Stimulated activated CD4-positive, alpha-beta T cell treated with anti-CD3 and anti-CD28 coated beads, Interleukin-15, amount 100 ng/mL, for 1 hour (primary cell): ENCODE results near the gene TRAPPC11.
"Not testable (repeated sequence)": the region's sequence is repeated elsewhere in the genome, so short reads cannot be mapped to it uniquely, and the experiment has no call there.

Experiments used
- DNase-seq, 2 donors: peaks; one replicate each; pipeline ENCODE4 v3.0.0-alpha.2; 2020; ENCODE audit warnings: low read depth in 1 of 2, low spot score in 1 of 2

The TRAPPC11 gene

DNA sequence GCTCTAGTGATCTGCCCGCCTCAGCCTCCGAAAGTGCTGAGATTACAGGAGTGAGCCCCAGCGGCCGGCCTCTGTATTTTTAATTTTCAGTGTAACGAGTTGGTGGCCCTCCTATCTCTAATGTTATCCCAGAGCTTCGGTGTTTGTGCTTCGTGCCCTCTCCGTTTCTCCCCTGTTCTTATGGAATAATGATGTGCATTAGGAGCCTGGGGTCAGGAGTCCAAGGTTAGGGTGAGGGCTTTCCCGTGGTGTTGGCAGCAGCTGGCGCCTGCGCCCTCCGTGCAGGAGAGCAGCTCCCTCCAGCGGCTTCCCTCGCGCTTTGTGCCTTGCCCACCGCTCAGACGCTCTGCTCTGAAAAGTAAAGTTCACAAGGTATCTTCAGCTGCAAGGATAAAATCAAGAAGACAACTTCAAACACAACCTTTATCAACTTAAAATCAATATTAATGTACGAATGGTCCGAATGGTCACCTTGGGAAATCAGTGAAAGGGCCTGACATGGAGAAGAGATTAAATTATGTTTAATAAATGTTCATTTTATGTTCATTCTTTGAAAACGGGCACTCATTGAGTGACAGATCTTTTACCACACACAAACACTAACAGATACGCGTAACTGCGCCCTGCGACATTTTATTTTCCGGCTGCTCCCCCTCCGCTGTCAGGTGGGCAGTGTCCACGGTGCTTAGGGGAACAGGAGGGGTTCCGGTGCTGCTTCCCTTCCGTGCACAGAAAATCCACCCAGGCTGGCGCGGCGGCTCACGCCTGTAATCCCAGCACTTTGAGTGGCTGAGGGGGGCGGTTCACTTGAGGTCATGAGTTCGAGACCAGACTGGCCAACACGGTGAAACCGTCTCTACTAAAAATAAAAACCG lies 62.4 kb downstream of the TRAPPC11 start:
- DNase-seq, result peak in 1 of 2 donors; percentile 28

DNA sequence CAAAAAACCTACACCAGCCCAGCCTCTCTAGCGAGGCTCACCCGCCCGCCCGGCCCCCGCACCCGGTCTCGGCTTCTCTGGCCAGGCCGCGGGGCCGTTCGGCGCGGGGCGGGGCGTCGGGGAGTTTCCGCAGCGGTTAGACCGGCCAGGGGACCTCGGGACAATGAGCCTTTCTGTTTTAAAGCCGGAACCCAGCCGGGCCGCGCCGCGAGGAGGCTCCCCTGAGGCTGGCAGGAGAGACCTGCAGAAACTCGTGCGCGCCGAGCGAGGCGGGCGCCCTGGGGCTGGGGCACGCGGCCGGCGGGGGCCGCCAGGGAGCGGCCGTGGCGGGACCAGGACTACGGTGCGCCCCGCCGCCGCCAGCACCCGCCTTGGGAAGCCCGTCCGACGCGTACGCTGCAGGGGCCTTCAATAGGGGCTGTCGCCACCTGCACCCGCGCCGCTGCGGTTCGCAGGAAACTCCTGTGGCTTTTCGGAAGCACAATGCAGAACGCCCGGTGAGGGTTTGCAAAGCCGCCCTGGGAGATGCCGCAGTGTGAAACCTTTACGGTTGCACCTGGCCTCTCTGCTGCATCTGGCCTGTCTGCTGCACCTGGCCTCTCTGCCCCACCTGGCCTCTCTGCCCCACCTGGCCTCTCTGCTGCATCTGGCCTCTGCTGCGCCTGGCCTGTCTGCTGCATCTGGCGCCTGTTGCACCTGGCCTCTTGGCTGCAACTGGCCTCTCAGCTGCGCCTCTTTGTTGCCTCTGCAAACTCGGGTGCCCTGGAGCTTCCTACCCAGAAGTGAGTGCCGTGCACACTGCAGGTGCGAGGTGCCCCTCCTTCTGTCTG lies 63.9 kb downstream of the TRAPPC11 start:
- peak in 1 of 2 donors; percentile 24 for DNase-seq

DNA sequence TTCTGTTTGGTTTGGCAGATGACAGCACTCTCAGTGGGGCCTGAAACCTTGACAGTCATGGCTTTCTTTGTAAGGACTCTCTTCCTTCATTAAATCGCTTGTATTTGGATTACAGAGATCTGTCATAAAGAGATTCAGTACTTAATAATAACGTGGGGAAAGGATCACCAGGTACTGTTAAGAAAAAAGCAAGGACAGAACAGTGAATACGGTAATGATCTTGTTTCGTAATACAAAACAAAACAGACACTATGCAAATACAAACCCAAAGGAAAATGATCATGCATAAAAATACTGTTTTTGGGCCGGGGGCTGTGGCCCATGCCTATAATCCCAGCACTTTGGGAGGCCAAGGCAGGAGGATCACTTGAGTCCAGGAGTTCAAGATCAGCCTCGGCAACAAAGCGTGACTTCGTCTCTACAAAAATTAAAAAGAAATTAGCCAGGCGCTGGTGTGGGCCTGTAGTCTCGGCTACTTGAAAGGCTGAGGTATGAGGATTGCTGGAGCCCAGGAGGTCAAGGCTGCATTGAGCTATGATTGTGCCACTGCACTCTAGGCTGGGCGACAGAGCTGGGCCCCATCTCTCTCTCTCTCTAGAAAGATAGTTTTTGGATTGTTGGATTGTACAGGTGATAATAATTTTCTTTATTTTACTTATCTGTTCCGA lies 64.6 kb downstream of the TRAPPC11 start:
- DNase-seq, result no peak

DNA sequence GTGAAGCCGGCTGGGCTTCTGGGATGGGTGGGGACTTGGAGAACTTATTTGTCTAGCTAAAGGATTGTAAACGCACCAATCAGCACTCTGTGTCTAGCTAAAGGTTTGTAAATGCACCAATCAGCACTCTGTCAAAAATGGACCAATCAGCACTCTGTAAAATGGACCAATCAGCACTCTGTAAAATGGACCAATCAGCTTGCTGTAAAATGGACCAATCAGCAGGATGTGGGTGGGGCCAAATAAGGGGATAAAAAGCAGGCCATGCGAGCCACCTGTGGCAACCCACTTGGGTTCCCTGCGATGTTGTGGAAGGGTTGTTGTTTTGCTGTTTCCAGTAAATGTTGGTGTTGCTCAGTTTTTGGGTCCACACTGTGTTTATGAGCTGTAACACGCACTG lies 66.5 kb downstream of the TRAPPC11 start:
- not testable (repeated sequence) for DNase-seq

DNA sequence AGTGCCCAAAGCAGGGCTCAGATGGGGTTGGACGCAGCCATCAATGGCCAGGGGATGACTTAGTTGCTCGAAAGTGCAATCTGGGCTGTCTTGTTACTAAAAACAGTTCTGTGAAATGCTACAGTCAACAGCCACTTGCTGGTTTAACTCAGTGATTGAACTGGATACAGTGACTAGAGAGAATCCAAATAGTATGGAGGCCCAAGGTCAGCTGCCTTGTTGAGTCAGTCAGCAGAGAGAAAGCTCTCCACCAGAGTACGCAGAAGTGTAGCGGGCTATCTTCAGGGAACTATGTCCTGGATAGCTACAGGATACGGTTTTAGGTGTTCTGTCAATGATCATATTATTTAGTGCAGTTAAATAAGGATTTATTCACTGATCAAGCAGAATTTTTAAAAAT lies 68.4 kb downstream of the TRAPPC11 start:
- DNase-seq, result no peak

DNA sequence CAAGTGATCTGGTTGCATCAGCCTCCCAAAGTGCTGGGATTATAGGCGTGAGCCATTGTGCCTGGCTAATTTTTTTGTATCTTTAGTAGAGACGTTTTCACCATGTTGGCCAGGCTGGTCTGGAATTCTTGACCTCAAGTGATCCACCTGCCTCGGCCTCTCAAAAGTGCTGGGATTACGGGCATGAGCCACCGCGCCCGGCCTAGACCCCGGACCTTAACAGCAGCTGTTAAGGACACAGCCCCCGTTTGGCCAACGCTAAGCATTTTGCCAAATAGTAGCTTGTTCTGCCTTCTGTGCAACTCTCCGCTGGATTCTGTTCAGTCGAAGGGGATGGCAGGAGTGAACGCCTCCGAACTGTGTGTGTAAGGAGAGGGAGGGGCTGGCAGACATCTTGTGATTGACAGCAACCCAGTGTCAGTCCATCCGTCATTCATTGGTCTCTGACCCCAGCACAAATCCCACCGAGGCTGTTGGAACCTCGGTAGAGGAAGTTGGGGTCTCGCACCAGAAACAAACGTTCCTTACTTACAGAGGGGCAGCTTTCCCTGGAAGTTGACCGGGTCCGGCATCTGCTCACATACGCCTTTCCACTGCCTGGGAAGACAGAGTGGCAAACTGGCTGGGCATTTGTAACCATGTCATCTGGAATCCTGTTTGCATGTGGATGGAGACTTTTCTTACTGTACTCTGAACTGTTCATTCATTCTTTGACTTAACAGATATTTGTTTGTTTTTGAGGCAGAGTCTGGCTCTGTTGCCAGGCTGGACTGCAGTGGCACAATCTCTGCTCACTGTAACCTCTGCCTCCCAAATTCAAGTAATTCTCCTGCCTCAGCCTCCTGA lies 69.4 kb downstream of the TRAPPC11 start:
- no peak for DNase-seq

DNA sequence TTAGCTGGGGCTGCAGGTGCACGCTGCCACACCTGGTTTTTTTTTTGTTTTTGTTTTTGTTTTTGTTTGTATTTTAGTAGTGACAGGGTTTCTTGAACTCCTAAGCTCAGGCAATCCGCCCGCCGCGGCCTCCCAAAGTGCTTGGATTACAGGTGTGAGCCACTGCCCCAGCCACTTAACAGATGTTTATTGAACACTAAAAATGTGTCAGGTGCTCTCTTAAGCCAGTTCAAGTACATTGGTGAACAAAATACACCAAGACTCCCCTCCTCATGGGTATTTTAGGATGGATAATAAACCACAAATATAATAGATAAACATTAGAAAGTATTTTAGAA lies 69.9 kb downstream of the TRAPPC11 start:
- DNase-seq, result no peak

DNA sequence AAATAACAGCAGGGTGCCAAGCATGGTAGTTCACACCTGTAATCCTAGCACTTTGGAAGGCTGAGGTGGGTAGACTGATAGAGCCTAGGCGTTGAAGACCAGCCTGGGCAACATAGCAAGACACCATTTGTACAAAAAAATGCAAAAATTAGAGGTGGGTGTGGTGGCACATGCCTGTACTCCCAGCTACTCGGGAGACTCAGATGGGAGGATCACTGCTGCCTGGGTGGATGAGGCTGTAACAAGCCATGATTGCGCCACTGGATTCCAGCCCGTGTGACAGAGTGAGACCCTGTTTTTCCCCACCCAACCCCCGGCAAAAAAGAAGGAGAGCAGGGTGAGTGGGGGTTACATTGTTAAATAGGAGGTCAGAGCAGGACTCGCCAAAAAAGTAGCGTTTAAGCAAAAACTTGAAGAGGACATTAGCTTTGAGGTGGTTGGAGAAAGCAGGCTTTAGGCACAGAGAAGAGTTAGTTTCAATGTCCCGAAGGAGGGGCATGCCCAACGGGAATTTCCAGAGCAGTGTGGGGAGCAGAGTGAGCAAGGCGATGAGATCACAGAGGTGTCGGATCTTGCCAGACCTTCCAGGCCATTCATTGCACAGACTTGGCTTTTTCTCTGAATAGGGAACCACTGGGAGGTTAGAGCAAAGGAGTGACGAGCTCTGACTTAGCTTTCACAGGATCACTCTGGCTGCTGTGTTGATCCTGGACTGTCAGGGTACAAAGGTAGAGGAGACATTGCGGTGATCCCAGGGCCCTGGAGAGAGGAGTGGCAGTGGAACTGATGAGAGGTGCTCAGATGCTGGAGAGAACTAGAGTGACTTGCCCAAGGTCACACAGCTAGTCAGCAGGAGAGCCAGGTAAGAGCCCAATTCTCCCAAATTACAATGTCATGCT lies 70.6 kb downstream of the TRAPPC11 start:
- no peak for DNase-seq

DNA sequence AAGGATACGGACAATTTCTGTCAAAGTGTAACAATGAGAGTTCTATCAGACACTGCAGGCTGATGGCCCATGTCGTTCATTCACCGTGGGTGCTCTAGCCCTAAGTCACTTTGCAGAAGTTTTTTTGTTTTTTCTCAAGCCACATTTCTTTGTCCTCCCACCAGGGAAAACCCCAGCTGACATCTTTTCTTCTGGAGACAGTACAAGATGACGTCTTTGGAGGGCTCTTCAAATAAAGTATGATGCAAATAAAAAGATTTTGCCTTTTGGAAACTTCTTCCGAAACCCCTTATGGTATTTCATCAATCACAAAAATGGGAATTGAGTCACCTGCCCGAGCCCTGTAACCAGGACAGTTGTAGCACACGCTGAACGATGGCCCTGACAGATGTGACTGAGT lies 73.2 kb downstream of the TRAPPC11 start:
- no peak for DNase-seq

DNA sequence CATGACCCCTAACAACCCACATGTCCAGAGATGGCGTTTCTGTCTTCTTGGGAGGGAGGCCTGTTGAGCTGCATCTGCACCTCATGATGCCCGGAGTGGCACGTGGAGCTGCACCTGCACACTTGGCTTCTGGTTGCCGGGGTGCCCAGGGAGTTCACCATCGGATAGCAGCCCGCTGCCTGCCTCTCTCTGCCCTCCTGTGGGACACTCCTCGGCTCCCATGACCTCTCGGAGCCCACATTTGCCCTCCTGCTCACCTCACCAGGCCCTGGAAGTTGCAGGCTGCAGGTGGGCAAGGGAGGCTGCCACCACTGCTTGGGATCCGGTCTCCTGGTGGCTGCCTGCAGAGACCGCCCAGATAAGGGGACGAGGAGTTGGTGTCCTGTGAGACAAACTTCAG lies 74.1 kb downstream of the TRAPPC11 start:
- no peak for DNase-seq

DNA sequence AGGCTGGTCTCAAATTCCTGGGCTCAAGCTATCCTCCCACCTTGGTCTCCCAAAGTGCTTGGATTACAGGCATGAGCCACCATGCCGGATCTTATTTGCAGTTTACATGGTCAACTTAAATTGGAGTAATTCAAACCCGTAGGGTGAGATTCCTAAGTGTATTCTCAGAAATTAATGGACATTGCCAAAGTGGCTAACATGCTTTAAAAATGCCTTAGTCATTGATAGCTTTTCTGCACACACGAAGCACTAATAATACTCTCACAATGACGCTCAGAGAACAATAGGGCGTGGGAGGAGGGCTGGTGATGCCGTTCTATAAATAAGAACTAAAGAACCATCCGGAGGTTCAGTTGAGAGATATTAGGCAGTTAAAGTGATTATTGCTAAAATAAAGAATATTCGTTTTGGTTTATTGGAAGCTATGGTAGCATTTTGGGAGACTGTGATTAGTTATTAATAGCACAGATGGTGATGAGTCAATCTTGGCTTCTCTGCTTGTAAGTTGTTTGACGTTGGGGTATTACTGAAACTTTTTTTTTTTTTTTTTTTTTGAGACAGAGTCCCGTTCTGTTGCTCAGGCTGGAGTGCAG lies 79.1 kb downstream of the TRAPPC11 start:
- DNase-seq, result no peak

DNA sequence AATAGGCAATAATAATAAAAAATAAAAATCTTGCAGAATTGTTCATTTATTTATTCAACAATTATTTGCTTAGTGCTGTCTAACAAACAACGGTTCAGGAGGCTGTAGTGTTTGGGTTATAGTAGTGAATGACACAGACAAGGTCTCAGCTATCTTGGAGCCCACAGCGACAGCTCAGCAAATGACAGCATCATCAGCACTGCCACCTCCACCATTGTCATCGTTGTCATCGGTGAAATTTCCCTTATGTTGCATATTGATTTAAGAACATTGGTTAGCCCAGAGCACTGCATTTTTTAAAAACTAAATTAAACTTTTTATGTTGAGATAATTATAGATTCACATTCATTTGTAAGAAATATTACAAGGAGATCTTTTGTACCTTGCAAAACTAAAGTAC lies 79.9 kb downstream of the TRAPPC11 start:
- DNase-seq, result no peak

DNA sequence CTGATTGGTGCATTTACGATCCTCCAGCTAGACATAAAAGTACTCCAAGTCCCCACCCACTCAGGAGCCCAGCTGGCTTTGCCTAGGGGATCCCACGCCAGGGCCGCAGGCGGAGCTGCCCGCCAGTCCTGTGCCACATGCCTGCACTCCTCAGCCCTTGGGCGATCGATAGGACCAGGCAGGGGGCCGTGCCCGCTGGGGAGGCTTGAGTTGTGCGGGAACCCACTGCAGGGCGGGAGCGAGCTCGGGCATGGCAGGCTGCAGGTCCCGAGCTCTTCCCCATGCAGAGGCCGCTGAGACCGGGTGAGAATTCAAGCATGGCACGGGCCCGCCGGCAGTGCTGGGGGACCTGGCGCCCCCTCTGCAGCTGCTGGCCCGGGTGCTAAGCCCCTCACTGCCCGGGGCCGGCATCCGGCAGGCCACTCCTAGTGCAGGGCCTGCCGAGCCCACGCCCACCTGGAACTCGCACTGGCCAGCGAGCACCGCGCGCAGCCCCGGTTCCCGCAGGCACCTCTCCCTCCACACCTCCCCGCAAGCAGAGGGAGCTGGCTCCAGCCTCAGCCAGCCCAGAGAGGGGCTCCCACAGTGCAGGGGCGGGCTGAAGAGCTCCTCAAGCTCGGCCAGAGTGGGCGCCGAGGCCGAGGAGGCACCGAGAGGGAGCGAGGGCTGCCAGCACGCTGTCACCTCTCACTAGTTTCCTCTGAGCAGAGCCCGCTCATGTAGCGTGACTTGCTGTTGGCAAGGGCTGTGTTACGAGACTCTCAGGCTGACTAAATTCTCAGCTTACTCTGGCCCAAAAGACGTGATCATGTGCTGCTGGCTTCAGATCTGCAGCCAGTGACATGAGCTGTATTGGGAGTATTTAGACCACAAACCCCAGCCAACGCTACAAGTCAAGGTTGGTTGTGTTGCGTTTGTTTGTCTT lies 87.5 kb downstream of the TRAPPC11 start:
- no peak for DNase-seq

DNA sequence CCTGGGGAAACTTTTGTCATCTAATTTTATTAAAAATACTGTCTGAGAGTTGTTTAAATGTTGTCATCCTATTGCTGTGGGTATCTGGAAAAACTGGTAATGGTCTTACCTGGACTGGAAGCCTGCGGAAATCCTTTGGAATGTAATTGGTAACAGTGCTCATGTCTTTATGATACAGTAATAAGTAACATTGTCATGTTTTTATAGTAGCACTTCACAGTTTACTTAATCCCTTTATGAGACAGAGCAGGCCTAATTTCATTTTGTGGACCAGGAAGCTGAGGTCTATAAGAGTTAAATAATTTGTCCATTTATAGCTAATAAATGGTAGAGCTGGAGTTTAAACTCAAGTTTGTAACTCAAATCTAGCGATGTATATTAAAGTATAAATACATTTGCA lies 88.3 kb downstream of the TRAPPC11 start:
- DNase-seq, result no peak

DNA sequence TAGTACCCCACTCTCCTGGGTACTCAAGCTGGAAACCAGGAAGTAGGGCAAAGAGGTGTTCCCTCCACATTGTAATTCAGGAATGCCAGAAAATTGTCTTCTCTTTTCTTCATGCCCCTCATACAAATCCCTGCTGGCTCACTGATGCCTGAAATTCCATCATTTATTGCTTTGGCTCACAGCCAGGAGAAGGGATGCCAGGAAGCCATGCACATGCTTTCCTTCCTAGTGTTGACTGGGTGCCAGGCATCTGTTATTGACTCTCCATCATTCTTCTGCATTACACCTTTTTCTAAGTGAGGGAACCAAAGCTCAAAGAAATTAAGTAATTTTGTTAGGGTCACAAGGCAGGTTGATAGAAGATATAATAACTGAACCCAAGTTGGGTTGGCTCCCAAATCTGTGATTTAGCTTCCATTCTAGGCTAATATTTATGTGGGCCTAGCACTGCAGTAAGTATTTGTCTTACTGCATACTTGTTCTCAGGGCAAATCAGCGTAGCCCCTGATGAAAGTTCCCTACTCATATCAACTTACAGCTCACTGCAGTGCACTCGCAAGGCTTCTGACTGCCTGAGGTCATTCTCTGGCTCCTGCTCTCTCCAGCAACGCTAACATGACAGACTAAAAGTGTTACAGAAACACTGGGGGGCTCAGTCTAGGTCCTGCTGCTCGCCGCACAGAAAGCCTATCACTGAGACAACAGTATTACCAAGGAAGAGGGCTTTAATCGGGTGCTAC lies 89.0 kb downstream of the TRAPPC11 start:
- no peak for DNase-seq

DNA sequence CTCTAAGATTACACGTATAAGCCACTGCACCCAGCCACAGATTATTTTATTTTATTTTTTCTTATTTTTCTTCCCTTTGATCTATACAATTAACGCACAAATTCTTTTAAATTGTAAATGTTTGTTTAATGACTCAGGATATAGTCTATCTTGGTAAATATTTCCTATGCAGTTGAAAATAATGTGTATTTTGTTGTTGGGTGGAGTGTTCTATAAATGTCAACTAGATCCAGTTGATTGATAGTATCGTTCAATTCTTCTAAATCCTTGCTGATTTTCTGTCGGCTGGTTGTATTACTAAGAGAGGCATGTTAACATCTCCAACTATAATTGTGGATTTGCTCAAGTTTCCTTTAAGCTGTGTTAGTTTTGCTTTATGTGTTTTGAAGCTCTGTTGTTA lies 92.0 kb downstream of the TRAPPC11 start:
- DNase-seq, result no peak

DNA sequence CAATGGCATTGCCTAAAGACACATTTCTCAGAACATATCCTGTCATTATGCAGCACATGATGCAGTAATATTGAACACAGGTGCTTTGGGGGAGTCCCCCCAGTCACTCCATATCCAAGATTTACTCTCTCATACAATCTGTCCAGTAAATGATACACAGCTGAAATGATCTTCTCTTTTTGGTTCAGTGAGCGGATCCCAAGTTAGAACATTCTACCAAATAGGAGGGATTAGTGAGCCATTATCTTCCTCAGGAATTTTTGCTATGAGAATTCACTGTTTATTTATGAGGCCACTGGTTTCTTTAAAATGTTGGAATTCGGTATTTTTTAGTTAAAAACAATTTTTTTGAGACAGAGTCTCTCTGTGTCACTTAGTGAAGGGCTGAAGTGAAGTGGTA lies 96.5 kb downstream of the TRAPPC11 start:
- DNase-seq, result no peak

DNA sequence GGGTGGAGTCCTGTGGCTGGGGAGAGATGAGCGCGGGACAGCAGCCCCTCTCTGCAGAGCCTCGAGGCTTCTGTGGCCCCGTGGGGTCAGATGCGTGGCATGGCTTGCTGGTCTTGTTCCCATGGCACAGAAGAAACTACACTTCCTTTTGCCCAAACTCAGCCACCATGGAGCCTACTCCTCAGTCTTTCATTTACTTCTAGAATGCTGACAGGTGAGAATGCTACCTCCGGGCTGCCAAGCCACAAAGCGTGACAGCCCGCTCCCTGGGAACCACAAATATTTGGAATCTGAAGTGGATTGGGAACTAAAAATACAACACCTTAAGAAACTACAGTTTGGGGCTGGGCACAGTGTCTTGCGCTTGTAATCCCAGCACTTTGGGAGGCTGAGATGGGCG lies 98.0 kb downstream of the TRAPPC11 start:
- no peak for DNase-seq
